SK-N-SH (cell line): ENCODE data around the gene EEF1A2. TPM values are rescaled to one million over a fixed set of nuclear protein-coding genes. Genes with fewer than 3 reads are reported as not detected.
A peak's percentile ranks its signal among the peaks of the same experiment; 100 is the strongest.

Experiments used
- CTCF ChIA-PET: fragments of 300-600, 350-600 bp; formaldehyde crosslinking; extraction: SDS; loops from one replicate; lab custom pipeline; 2021; lab: Yijun Ruan, JAX
- POLR2A ChIA-PET: fragments of 350-600 bp; sonication (Branson Sonifier 250); formaldehyde crosslinking; extraction: SDS; loops from one replicate; lab custom pipeline; 2020; ENCODE audit warnings: antibody characterized with exemption, inconsistent platforms; lab: Yijun Ruan, JAX
- DNase-seq: peaks from one replicate; pipeline ENCODE4 v3.0.0; 2012
- H2AFZ ChIP-seq: fragments of 200-600 bp; sonication (generic); 2 replicates; pipeline ENCODE4 v1.8.1; 2016; ENCODE audit warnings: antibody characterized with exemption, mild to moderate bottlenecking, low read depth
- H3F3A ChIP-seq: fragments of 200-600 bp; sonication (generic); replicated peaks from 2 replicates; pipeline ENCODE3; 2016; ENCODE audit warnings: antibody characterized with exemption, mild to moderate bottlenecking; ENCODE audit not compliant: insufficient read depth
- H3K27ac ChIP-seq, 2 experiments: fragments of 200-500 bp in 1 of 2; fragments of 200-600 bp in 1 of 2; sonication (Bioruptor generic) in 1 of 2; sonication (generic), shearing (Covaris generic) in 1 of 2; 2 replicates each; pipeline versions ENCODE4 v1.5.1 to v1.6.1; 2014 to 2016; ENCODE audit warnings: low read depth in 2 of 2, inconsistent platforms in 1 of 2, low read length in 1 of 2, mild to moderate bottlenecking in 1 of 2, mixed read lengths in 1 of 2
- H3K27me3 ChIP-seq: fragments of 200-600 bp; sonication (generic), shearing (Covaris generic); 2 replicates; pipeline ENCODE4 v1.6.1; 2016; ENCODE audit warnings: mixed run types; ENCODE audit not compliant: insufficient read depth
- H3K36me3 ChIP-seq, 2 experiments: fragments of 200-500 bp in 1 of 2; fragments of 200-600 bp in 1 of 2; sonication (Bioruptor generic) in 1 of 2; sonication (generic) in 1 of 2; replicated peaks in 1 of 2; 2 replicates each; pipeline versions ENCODE3 to v1.5.1; 2014 to 2016; ENCODE audit warnings: low read length in 1 of 2, mild to moderate bottlenecking in 1 of 2; ENCODE audit not compliant: insufficient read depth in 2 of 2, control insufficient read depth in 1 of 2
- H3K4me1 ChIP-seq, 2 experiments: fragments of 200-500 bp in 1 of 2; fragments of 200-600 bp in 1 of 2; sonication (Bioruptor generic) in 1 of 2; sonication (generic), shearing (Covaris generic) in 1 of 2; 2 replicates each; pipeline versions ENCODE4 v1.5.1 to v1.6.1; 2014 to 2016; ENCODE audit warnings: low read depth in 1 of 2, low read length in 1 of 2, mixed run types in 1 of 2; ENCODE audit not compliant: insufficient read depth in 2 of 2, control insufficient read depth in 1 of 2
- H3K4me2 ChIP-seq: fragments of 200-600 bp; sonication (generic), shearing (Covaris generic); 2 replicates; pipeline ENCODE4 v1.6.1; 2017; ENCODE audit warnings: mixed run types
- H3K4me3 ChIP-seq, 2 experiments: fragments of 200-500 bp in 1 of 2; fragments of 200-600 bp in 1 of 2; sonication (Bioruptor generic) in 1 of 2; sonication (generic), shearing (Covaris generic) in 1 of 2; 2 replicates each; pipeline versions ENCODE4 v1.5.1 to v1.8.1; 2014 to 2016; ENCODE audit warnings: low read depth in 2 of 2, inconsistent platforms in 1 of 2, low read length in 1 of 2, mild to moderate bottlenecking in 1 of 2, mixed read lengths in 1 of 2, moderate library complexity in 1 of 2
- H3K79me2 ChIP-seq: fragments of 200-600 bp; sonication (generic); 2 replicates; pipeline ENCODE4 v1.8.1; 2017; ENCODE audit warnings: mild to moderate bottlenecking; ENCODE audit not compliant: insufficient read depth
- H3K9ac ChIP-seq: fragments of 200-600 bp; sonication (generic); 2 replicates; pipeline ENCODE4 v1.6.1; 2017; ENCODE audit warnings: mixed run types
- H3K9me2 ChIP-seq: fragments of 200-600 bp; sonication (generic); 2 replicates; pipeline ENCODE4 v1.6.1; 2017; ENCODE audit warnings: mixed run types
- H3K9me3 ChIP-seq: fragments of 200-600 bp; sonication (generic); 2 replicates; pipeline ENCODE4 v1.6.1; 2017; ENCODE audit warnings: mixed run types, mild to moderate bottlenecking, moderate library complexity
- H4K20me1 ChIP-seq: fragments of 200-600 bp; sonication (generic); 2 replicates; pipeline ENCODE4 v1.6.1; 2017; ENCODE audit warnings: mild to moderate bottlenecking, mixed run types; ENCODE audit not compliant: insufficient read depth
- EZH2phosphoT487 ChIP-seq: fragments of 200-600 bp; sonication (generic); IDR thresholded peaks from 2 replicates; pipeline ENCODE4 v1.6.1; 2017; ENCODE audit warnings: low read depth, mixed run types, mild to moderate bottlenecking, antibody characterized with exemption, moderate library complexity, borderline replicate concordance
- FOSL2 ChIP-seq: IDR thresholded peaks from 2 replicates; pipeline ENCODE4 v1.4.0; 2012; ENCODE audit warnings: low read depth, mild to moderate bottlenecking, moderate library complexity, borderline replicate concordance
- FOXJ3 ChIP-seq: sonication (generic); formaldehyde crosslinking; IDR thresholded peaks from 2 replicates; pipeline ENCODE4 v1.5.1; 2020; ENCODE audit warnings: mild to moderate bottlenecking, missing genetic modification reagents
- FOXM1 ChIP-seq: IDR thresholded peaks from 2 replicates; pipeline ENCODE4 v1.4.0; 2012; ENCODE audit warnings: low read depth, mild to moderate bottlenecking
- GABPA ChIP-seq: IDR thresholded peaks from 2 replicates; pipeline ENCODE4 v1.4.0; 2012; ENCODE audit warnings: low read depth, mild to moderate bottlenecking
- GATA2 ChIP-seq: sonication (generic); formaldehyde crosslinking; IDR thresholded peaks from 2 replicates; pipeline ENCODE4 v1.5.0; 2020; ENCODE audit warnings: mild to moderate bottlenecking, missing genetic modification reagents
- IRF3 ChIP-seq: fragments of 150-350 bp; IDR thresholded peaks from 2 replicates; pipeline ENCODE4 v1.6.1; 2016; ENCODE audit warnings: mild to moderate bottlenecking, low read depth, low read length
- JUND ChIP-seq: IDR thresholded peaks from 2 replicates; pipeline ENCODE4 v1.4.0; 2012
- MAX ChIP-seq: IDR thresholded peaks from 2 replicates; pipeline ENCODE4 v1.4.0; 2012; ENCODE audit warnings: low read depth
- MEF2A ChIP-seq: IDR thresholded peaks from 2 replicates; pipeline ENCODE4 v1.4.0; 2012; ENCODE audit warnings: low read depth, borderline replicate concordance
- MXI1 ChIP-seq: IDR thresholded peaks from 2 replicates; pipeline ENCODE4 v1.6.1; 2012; ENCODE audit warnings: mild to moderate bottlenecking, low read depth, low read length, improper control_type of control experiment
- NFIC ChIP-seq: IDR thresholded peaks from 2 replicates; pipeline ENCODE4 v1.4.0; 2012; ENCODE audit warnings: borderline replicate concordance
- PBX3 ChIP-seq: IDR thresholded peaks from 2 replicates; pipeline ENCODE4; 2012
- POLR2AphosphoS5 ChIP-seq: IDR thresholded peaks from 2 replicates; pipeline ENCODE4 v1.6.1; 2012; ENCODE audit warnings: low read depth, low read length
- RAD21 ChIP-seq: IDR thresholded peaks from 2 replicates; pipeline ENCODE4 v1.6.1; 2012; ENCODE audit warnings: mild to moderate bottlenecking, low read length
- RCOR1 ChIP-seq: fragments of 150-350 bp; IDR thresholded peaks from 2 replicates; pipeline ENCODE4 v1.6.1; 2017; ENCODE audit warnings: antibody characterized with exemption, low read length
- RFX5 ChIP-seq: IDR thresholded peaks from 2 replicates; pipeline ENCODE4 v1.6.1; 2012; ENCODE audit warnings: mild to moderate bottlenecking, improper control_type of control experiment, low read length
- TAF1 ChIP-seq: IDR thresholded peaks from 2 replicates; pipeline ENCODE4 v1.6.1; 2012; ENCODE audit warnings: low read depth, mild to moderate bottlenecking, low read length, moderate library complexity, borderline replicate concordance
- TCF12 ChIP-seq: IDR thresholded peaks from 2 replicates; pipeline ENCODE4 v1.4.0; 2012
- TEAD4 ChIP-seq: IDR thresholded peaks from 2 replicates; pipeline ENCODE4 v1.4.0; 2012; ENCODE audit warnings: mild to moderate bottlenecking, borderline replicate concordance; ENCODE audit not compliant: insufficient read depth
- USF1 ChIP-seq: IDR thresholded peaks from 2 replicates; pipeline ENCODE4 v1.4.0; 2012; ENCODE audit warnings: low read depth, borderline replicate concordance
- YY1 ChIP-seq: IDR thresholded peaks from 2 replicates; pipeline ENCODE4 v1.4.0; 2012; ENCODE audit warnings: low read depth, mild to moderate bottlenecking
- ZBTB33 ChIP-seq: IDR thresholded peaks from 2 replicates; pipeline ENCODE4 v1.4.0; 2012; ENCODE audit warnings: low read depth, borderline replicate concordance
- WGBS: methylation state at CpG from one replicate; pipeline ENCODE4 v1.1.6; 2017; ENCODE audit warnings: low lambda C conversion rate; 5-methylcytosine and 5-hydroxymethylcytosine counted together
- polyA plus RNA-seq, 3 experiments: library from polyadenylated mRNA; depleted of rRNA; stranded (reverse); fragments of >200 nt; gene quantifications; 2 replicates each; pipeline ENCODE4 v1.2.3, GENCODE V29; 2012

Gene EEF1A2
- polyA plus RNA-seq, 1 of the 3 experiments (the other 2 are of a cell fraction) = 16.5 TPM

GRCh38 chr20:63519668-63520503 lies 21.0 kb upstream of the EEF1A2 start (continued):
- TF ChIP-seq GABPA = peak; percentile 27; the same call in 1 of the 2 replicates
- no peak for TF ChIP-seq EZH2phosphoT487
- no peak for TF ChIP-seq JUND
- TF ChIP-seq TCF12 = no peak
- no peak for TF ChIP-seq FOXJ3 (CRISPR knock-in tag)
- no peak for TF ChIP-seq YY1
- TF ChIP-seq NFIC = no peak

- Histone ChIP-seq H3F3A (peaks cover 11% of the 10 kb centered on the region), H2AFZ (peak overlapping the region; percentile 76; the same call in 1 of the 2 replicates), H3K9me2 (no peaks in the 10 kb centered on the region), H3K79me2 (peaks cover 22% of the 10 kb centered on the region), H3K4me1 (peaks cover 4 to 26% of the 10 kb centered on the region in 2 experiments; a peak in 3 of 4 replicates), H3K9me3 (no peaks in the 10 kb centered on the region), H3K9ac (peak overlapping the region; percentile 97; the same call in 1 of the 2 replicates), H4K20me1 (peaks cover 26% of the 10 kb centered on the region), H3K36me3 (peaks cover 13 to 19% of the 10 kb centered on the region in 2 experiments), H3K27ac (no peak overlapping the region; a peak in 2 of 4 replicates), H3K4me3 (peak overlapping the region; percentile 84 to 85), H3K4me2 (peak overlapping the region; percentile 99), H3K27me3 (no peaks in the 10 kb centered on the region)
- CTCF ChIA-PET = interaction anchor here (0.9 to 8.7 kb wide), 6 partner anchors 16 to 85 kb away, joined by 3 to 82 read pairs (median 9); partner anchors contain the start of gene PTK6
- TF ChIP-seq FOXM1 (no peak), TAF1 (no peak), POLR2AphosphoS5 (no peak), RFX5 (no peak), FOSL2 (no peak), GABPA (no peak), MEF2A (no peak), TEAD4 (no peak), GATA2 (CRISPR knock-in tag) (no peak), MAX (no peak), USF1 (no peak), PBX3 (no peak), IRF3 (no peak), YY1 (no peak), TCF12 (no peak), RAD21 (no peak), ZBTB33 (no peak), RCOR1 (no peak), MXI1 (no peak)
- WGBS = 94% methylated on average over 31 of the region's 32 CpGs
- POLR2A ChIA-PET = interaction anchor here (1.4 to 2.3 kb wide), 2 partner anchors 16 to 55 kb away, joined by 4 to 14 read pairs; no protein-coding TSS in a partner anchor
- peak; percentile 28 for DNase-seq
Measured at GRCh38 chr20:63518946-63519667, 20.2 kb upstream of the EEF1A2 start.
